Gastroesophageal sphincter (tissue), 3 donors: ENCODE measurements around the gene SMG6.

Experiments used
- POLR2A ChIP-seq, 2 donors: fragments of 450-650 bp; IDR thresholded peaks; one replicate each; pipeline ENCODE4 v1.6.1; 2017; ENCODE audit warnings: antibody characterized with exemption in 2 of 2, mild to moderate bottlenecking in 2 of 2, moderate library complexity in 1 of 2
- POLR2AphosphoS5 ChIP-seq: sonication (generic); formaldehyde crosslinking; IDR thresholded peaks from one replicate; pipeline ENCODE4 v1.6.1; 2017; ENCODE audit warnings: antibody characterized with exemption
- TF ChIP-seq, protein P1 (sequence below), 4 experiments: fragments of 200-600 bp in 2 of 4; fragments of 450-650 bp in 2 of 4; sonication (generic) in 1 of 4; IDR thresholded peaks; one replicate each; pipeline ENCODE4 v1.5.1; 2017 to 2019; ENCODE audit warnings: antibody characterized with exemption in 4 of 4, mild to moderate bottlenecking in 2 of 4, moderate library complexity in 2 of 4

DNA sequence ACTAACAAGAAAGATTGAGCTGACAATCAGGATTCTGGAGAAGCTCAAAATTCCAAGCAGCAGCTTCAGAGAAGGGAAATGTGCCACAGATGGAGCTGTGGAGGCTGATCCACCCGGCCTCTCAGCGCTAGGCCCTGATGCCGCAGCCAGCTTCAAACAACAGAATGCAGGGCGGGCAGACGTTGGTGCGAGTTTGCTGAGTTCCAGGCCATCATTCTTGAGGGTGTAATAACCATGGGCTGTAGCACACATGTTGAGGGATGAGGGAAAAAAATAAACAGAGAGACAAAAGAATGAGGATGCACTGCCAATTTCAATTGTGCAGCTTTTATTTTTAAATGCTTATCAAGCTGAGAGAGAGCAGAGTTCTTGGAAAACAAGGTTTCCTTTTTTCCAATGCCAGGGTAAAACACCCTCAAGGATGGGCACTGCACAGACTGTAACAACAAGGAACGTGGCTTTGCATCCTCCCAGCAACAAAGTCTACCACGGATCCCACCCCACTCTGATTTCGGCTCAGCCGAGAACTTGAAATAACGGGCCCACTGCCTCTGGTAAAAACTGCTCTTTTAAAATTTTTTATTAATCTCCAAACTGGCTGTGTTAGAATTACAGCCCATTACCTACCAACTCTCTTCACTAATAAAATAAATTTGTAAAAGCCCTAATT lies 90.2 kb downstream of the SMG6 start:
- TF ChIP-seq POLR2A (IDR thresholded peaks at IDR 0.05) (no peak), POLR2AphosphoS5 (no peak)
- TF ChIP-seq, protein P1, sequence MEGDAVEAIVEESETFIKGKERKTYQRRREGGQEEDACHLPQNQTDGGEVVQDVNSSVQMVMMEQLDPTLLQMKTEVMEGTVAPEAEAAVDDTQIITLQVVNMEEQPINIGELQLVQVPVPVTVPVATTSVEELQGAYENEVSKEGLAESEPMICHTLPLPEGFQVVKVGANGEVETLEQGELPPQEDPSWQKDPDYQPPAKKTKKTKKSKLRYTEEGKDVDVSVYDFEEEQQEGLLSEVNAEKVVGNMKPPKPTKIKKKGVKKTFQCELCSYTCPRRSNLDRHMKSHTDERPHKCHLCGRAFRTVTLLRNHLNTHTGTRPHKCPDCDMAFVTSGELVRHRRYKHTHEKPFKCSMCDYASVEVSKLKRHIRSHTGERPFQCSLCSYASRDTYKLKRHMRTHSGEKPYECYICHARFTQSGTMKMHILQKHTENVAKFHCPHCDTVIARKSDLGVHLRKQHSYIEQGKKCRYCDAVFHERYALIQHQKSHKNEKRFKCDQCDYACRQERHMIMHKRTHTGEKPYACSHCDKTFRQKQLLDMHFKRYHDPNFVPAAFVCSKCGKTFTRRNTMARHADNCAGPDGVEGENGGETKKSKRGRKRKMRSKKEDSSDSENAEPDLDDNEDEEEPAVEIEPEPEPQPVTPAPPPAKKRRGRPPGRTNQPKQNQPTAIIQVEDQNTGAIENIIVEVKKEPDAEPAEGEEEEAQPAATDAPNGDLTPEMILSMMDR (IDR thresholded peaks at IDR 0.05), result no peak
